ENCODE measurements around the gene ZFP57.

- TF ChIP-seq POLR2AphosphoS5 (IDR thresholded peaks at IDR 0.05; ENCODE audit: borderline replicate concordance, low read depth, low read length) (no peak), EZH2 (IDR thresholded peaks at IDR 0.05) (no peak), FOXP2 (optimal IDR thresholded peaks at IDR 0.05; ENCODE audit: control extremely low read depth, extremely low read length, insufficient read depth) (no peak)
Measured at GRCh38 chr6:29626948-29627754, 53.8 kb downstream of the ZFP57 start.

All from SK-N-MC (cell line).